CD4-positive, CD25-positive, alpha-beta regulatory T cell (primary cell): ENCODE results near the gene SBK3. TPM values are rescaled to one million over a fixed set of nuclear protein-coding genes. Genes with fewer than 3 reads are reported as not detected.
"Not testable (repeated sequence)": the region's sequence is repeated elsewhere in the genome, so short reads cannot be mapped to it uniquely, and the experiment has no call there.

Experiments
- ATAC-seq, 2 donors: fragments of 150-1000 bp; cut with Tn5 transposase; one replicate each; pipeline ENCODE4 v1.10.0; 2021; ENCODE audit warnings: low read depth in 2 of 2, moderate number of reproducible peaks in 2 of 2, moderate library complexity in 1 of 2
- DNase-seq, 3 donors: peaks; one replicate each; pipeline versions ENCODE4 v3.0.0 to v3.0.0-alpha.2; 2012 to 2022; ENCODE audit warnings: mixed read lengths in 1 of 3
- H3K27ac ChIP-seq: one replicate; pipeline ENCODE4 v1.7.0; 2013; ENCODE audit warnings: mild to moderate bottlenecking, low read length; ENCODE audit not compliant: insufficient read depth, poor library complexity, severe bottlenecking
- H3K27me3 ChIP-seq: one replicate; pipeline ENCODE4 v1.7.0; 2013; ENCODE audit warnings: low read length; ENCODE audit not compliant: control insufficient read depth, insufficient read depth
- H3K36me3 ChIP-seq: one replicate; pipeline ENCODE4 v1.7.0; 2013; ENCODE audit warnings: mild to moderate bottlenecking, low read length, moderate library complexity; ENCODE audit not compliant: control insufficient read depth, insufficient read depth
- H3K4me1 ChIP-seq: 2 replicates; pipeline ENCODE4 v1.7.0; 2013; ENCODE audit warnings: mild to moderate bottlenecking, low read length; ENCODE audit not compliant: insufficient read depth, control insufficient read depth, poor library complexity, severe bottlenecking
- H3K4me3 ChIP-seq: one replicate; pipeline ENCODE4 v1.7.0; 2013; ENCODE audit warnings: low read depth, mild to moderate bottlenecking, low read length, moderate library complexity
- H3K9me3 ChIP-seq, 2 experiments: 1 replicate in 1 of 2; 2 replicates in 1 of 2; pipeline ENCODE4 v1.7.0; 2013; ENCODE audit warnings: low read length in 2 of 2, mild to moderate bottlenecking in 1 of 2, moderate library complexity in 1 of 2; ENCODE audit not compliant: control insufficient read depth in 2 of 2
- H3K27ac Mint-ChIP-seq, 3 donors: one replicate each; pipeline ENCODE4 v1.8.0; 2020 to 2022; ENCODE audit warnings: mild to moderate bottlenecking in 3 of 3, mixed read lengths in 3 of 3, moderate library complexity in 2 of 3
- H3K27me3 Mint-ChIP-seq: one replicate; pipeline ENCODE4 v1.8.0; 2022; ENCODE audit warnings: mild to moderate bottlenecking, mixed read lengths
- H3K36me3 Mint-ChIP-seq: one replicate; pipeline ENCODE4 v1.8.0; 2020; ENCODE audit warnings: mixed read lengths
- H3K4me1 Mint-ChIP-seq, 4 donors: one replicate each; pipeline ENCODE4 v1.8.0; 2020 to 2022; ENCODE audit warnings: mixed read lengths in 4 of 4, mild to moderate bottlenecking in 1 of 4
- H3K4me3 Mint-ChIP-seq, 4 donors: one replicate each; pipeline ENCODE4 v1.8.0; 2020 to 2022; ENCODE audit warnings: mild to moderate bottlenecking in 4 of 4, mixed read lengths in 4 of 4, moderate library complexity in 3 of 4
- H3K9me3 Mint-ChIP-seq, 7 donors: one replicate each; pipeline ENCODE4 v1.8.0; 2020 to 2022; ENCODE audit warnings: mixed read lengths in 7 of 7, mild to moderate bottlenecking in 3 of 7, moderate library complexity in 2 of 7
- polyA plus RNA-seq, 4 donors: library from polyadenylated mRNA; unstranded; fragments of 300-500 nt; fragmentation: Illumina TruSeq; gene quantifications; one replicate each; pipeline ENCODE4 v1.2.3, GENCODE V29; 2021
- total RNA-seq: library from RNA; stranded (reverse); gene quantifications from one replicate; pipeline ENCODE4 v1.2.3, GENCODE V29; 2022

Gene SBK3
- total and polyA plus RNA-seq, 5 donors from 2014 or later: not detected

DNA sequence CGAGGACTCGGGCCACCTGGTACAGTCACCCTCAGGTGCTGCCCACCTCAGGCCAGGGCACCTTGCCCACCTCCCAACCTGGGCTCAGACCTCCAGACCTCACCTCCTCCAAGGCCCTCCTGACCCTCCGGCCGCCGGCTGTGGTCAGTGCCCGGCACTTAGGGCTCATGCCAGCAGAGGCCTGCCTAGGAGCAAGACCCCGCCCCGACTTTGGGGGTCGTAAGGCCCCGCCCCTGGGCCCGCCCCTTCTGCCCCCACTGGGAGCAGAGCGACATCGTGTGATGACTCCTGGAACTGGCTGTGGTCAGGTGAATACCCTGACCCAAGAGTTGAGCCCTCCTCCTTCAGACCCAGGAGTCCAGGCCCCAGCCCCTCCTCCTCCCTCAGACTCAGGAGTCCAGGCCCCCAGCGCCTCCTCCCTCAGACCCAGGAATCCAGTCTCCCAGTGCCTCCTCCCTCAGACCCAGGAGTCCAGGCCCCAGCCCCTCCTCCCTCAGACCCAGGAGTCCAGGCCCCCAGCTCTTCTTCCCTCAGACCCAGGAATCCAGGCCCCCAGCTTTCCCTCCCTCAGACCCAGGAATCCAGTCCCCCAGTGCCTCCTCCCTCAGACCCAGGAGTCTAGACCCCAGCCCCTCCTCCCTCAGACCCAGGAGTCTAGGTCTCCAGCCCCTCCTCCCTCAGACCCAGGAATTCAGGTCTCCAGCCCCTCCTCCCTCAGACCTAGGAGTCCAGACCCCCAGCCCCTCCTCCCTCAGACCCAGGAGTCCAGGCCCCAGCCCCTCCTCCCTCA is 8.2 kb downstream of the SBK3 start, which contains the start of gene SBK2:
Gene SBK2 (minus strand): TSS at position 183 of the 790 bp plus-strand sequence. CDS start 839 bp downstream, outside the sequence.
- Mint-ChIP-seq H3K9me3 (no peaks in the 10 kb centered on the region), H3K27me3 (no peaks in the 10 kb centered on the region), H3K4me1 (no peaks in the 10 kb centered on the region), H3K4me3 (no peak within 1 kb of the TSS), H3K27ac (peak within 1 kb of the TSS in 1 of 3 donors; percentile 89), H3K36me3 (no peaks in the 10 kb centered on the region)
- no peaks in the 10 kb centered on the region for H3K36me3 ChIP-seq
- no peaks in the 10 kb centered on the region for H3K4me1 ChIP-seq
- no peak within 1 kb of the TSS for H3K27ac ChIP-seq
- DNase-seq (no peak), ATAC-seq (no peak)
- H3K27me3 ChIP-seq: no peaks in the 10 kb centered on the region
- no peak within 1 kb of the TSS for H3K4me3 ChIP-seq
- no peaks in the 10 kb centered on the region for H3K9me3 ChIP-seq

DNA sequence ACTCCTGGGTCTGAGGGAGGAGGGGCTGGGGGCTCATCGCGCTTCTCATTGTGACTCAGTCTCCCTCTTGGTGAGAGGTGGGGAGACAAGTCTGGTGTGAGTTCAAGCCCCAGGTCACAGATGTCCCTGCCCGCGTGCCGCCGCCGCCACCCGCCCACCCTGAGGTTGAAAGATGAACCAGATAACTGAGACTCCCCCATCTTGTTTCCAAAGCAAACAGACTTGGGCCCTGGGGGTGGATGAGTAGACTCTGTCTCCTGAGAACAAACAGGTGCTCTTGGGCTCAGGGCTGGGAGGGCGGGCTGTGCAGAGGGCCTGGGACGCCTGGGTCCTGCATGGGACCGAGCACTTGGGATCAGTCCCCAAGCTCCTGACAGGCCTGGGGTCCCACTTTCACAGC is 9.0 kb downstream of the SBK3 start:
- no peaks in the 10 kb centered on the region for H3K36me3 ChIP-seq
- H3K27ac ChIP-seq: no peak overlapping the region
- no peaks in the 10 kb centered on the region for H3K9me3 Mint-ChIP-seq
- no peaks in the 10 kb centered on the region for H3K27me3 ChIP-seq
- H3K4me1 Mint-ChIP-seq: no peaks in the 10 kb centered on the region
- H3K9me3 ChIP-seq: no peaks in the 10 kb centered on the region
- no peaks in the 10 kb centered on the region for H3K4me1 ChIP-seq
- no peak overlapping the region for H3K27ac Mint-ChIP-seq
- H3K27me3 Mint-ChIP-seq: no peaks in the 10 kb centered on the region
- H3K4me3 Mint-ChIP-seq: no peak overlapping the region
- DNase-seq: no peak
- no peak overlapping the region for H3K4me3 ChIP-seq
- no peak for ATAC-seq
- H3K36me3 Mint-ChIP-seq: no peaks in the 10 kb centered on the region

- H3K27me3 ChIP-seq: no peaks in the 10 kb centered on the region
- ATAC-seq (no peak), DNase-seq (no peak)
- H3K27ac ChIP-seq: no peak overlapping the region
- H3K9me3 Mint-ChIP-seq: no peaks in the 10 kb centered on the region
- H3K4me3 ChIP-seq: no peak overlapping the region
- no peaks in the 10 kb centered on the region for H3K36me3 Mint-ChIP-seq
- no peaks in the 10 kb centered on the region for H3K9me3 ChIP-seq
- H3K27ac Mint-ChIP-seq: no peak overlapping the region
- no peaks in the 10 kb centered on the region for H3K4me1 ChIP-seq
- H3K36me3 ChIP-seq: no peaks in the 10 kb centered on the region
- no peaks in the 10 kb centered on the region for H3K4me1 Mint-ChIP-seq
- no peaks in the 10 kb centered on the region for H3K27me3 Mint-ChIP-seq
- H3K4me3 Mint-ChIP-seq: no peak overlapping the region
These were observed 9.4 kb downstream of the SBK3 start for GRCh38 chr19:55535965-55536350.

DNA sequence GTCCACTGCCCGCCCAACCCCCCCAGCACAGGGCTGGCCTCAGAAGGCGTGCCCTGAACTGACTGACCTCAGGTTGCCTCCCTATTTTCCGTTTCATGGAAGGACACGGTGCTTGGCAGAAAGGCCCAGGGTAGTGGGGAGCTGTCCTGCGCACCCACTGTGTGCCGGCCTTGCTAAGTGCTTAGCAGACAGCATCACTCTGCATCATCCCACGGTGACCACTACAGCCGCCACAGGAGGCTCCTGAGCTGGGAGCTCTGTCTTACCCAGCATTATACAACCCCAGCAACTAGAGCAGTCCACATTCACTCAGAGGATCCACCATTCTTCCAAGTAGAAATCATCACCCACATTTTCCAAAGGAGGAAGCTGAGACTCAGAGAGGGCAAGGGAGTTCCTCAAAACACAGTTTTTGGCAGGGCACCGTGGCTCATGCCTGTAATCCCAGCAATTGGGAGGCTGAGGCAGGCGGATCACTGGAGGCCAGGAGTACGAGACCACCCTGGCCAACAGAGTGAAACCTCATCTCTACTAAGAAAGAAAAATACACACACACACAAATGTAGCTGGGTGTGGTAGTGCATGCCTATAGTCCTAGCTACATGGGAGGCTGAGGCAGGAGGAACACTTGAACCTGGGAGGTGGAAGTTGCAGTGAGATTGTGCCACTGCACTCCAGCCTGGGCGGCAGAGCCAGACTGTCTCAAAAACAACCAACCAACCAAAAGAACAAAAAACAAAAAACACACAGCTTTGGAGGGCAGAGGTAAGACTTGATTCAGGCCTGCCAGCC is 10.0 kb downstream of the SBK3 start:
- Mint-ChIP-seq H3K27ac (no peak overlapping the region), H3K4me1 (no peaks in the 10 kb centered on the region), H3K9me3 (no peaks in the 10 kb centered on the region), H3K27me3 (no peaks in the 10 kb centered on the region), H3K4me3 (no peak overlapping the region), H3K36me3 (no peaks in the 10 kb centered on the region)
- no peaks in the 10 kb centered on the region for H3K4me1 ChIP-seq
- DNase-seq: no peak
- H3K4me3 ChIP-seq: no peak overlapping the region
- no peak overlapping the region for H3K27ac ChIP-seq
- no peaks in the 10 kb centered on the region for H3K27me3 ChIP-seq
- no peak for ATAC-seq
- H3K36me3 ChIP-seq: no peaks in the 10 kb centered on the region
- no peaks in the 10 kb centered on the region for H3K9me3 ChIP-seq

DNA sequence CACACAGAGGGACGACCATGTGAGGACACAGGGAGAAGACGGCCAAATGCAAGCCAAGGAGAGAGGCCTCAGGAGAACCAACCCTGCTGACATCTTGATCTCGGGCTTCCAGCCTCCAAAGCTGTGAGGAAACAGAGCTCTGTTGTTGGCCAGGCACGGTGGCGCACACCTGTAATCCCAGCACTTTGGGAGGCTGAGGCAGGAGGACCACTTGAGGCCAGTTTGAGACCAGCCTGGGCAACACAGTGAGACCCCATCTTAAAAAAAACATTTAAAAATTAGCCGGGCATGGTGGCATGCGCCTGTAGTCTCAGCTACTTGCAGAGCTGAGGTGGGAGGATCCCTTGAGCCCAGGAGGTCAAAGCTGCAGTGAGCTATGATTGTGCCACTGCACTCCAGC is 11.1 kb downstream of the SBK3 start:
- DNase-seq, H3K36me3 Mint-ChIP-seq, H3K9me3 Mint-ChIP-seq, H3K36me3 ChIP-seq, H3K27me3 ChIP-seq, H3K4me1 ChIP-seq, H3K27ac Mint-ChIP-seq, H3K4me1 Mint-ChIP-seq, H3K9me3 ChIP-seq, H3K27ac ChIP-seq, H3K27me3 Mint-ChIP-seq, H3K4me3 Mint-ChIP-seq, H3K4me3 ChIP-seq, ATAC-seq: not testable (repeated sequence)

- Histone ChIP-seq H3K9me3 (no peaks in the 10 kb centered on the region), H3K27ac (no peak overlapping the region), H3K4me3 (no peak overlapping the region), H3K36me3 (no peaks in the 10 kb centered on the region), H3K27me3 (no peaks in the 10 kb centered on the region), H3K4me1 (no peaks in the 10 kb centered on the region)
- Mint-ChIP-seq H3K4me3 (no peak overlapping the region), H3K4me1 (no peaks in the 10 kb centered on the region), H3K36me3 (no peaks in the 10 kb centered on the region), H3K27me3 (no peaks in the 10 kb centered on the region), H3K27ac (no peak overlapping the region), H3K9me3 (no peaks in the 10 kb centered on the region)
- DNase-seq (no peak), ATAC-seq (no peak)
These were observed 14.3 kb downstream of the SBK3 start for GRCh38 chr19:55530996-55531395.

- H3K36me3 ChIP-seq: no peaks in the 10 kb centered on the region
- ATAC-seq (no peak), DNase-seq (no peak)
- no peaks in the 10 kb centered on the region for H3K9me3 ChIP-seq
- Mint-ChIP-seq H3K27ac (no peak overlapping the region), H3K9me3 (no peaks in the 10 kb centered on the region), H3K4me3 (no peak overlapping the region), H3K36me3 (no peaks in the 10 kb centered on the region), H3K4me1 (no peaks in the 10 kb centered on the region), H3K27me3 (no peaks in the 10 kb centered on the region)
- H3K4me1 ChIP-seq: no peaks in the 10 kb centered on the region
- no peaks in the 10 kb centered on the region for H3K27me3 ChIP-seq
- no peak overlapping the region for H3K27ac ChIP-seq
- H3K4me3 ChIP-seq: no peak overlapping the region
These were observed 15.6 kb downstream of the SBK3 start for GRCh38 chr19:55529636-55530234.
